GM19025 (cell line): ENCODE data around the gene FAHD1.
"Not testable (repeated sequence)": the region's sequence is repeated elsewhere in the genome, so short reads cannot be mapped to it uniquely, and the experiment has no call there.

Experiments
- ATAC-seq: cut with Tn5 transposase; IDR thresholded peaks from one replicate; pipeline ENCODE4 v1.9.1; 2021; ENCODE audit warnings: mild to moderate bottlenecking, low read depth, moderate library complexity; ENCODE audit not compliant: unreplicated experiment

The FAHD1 gene

DNA sequence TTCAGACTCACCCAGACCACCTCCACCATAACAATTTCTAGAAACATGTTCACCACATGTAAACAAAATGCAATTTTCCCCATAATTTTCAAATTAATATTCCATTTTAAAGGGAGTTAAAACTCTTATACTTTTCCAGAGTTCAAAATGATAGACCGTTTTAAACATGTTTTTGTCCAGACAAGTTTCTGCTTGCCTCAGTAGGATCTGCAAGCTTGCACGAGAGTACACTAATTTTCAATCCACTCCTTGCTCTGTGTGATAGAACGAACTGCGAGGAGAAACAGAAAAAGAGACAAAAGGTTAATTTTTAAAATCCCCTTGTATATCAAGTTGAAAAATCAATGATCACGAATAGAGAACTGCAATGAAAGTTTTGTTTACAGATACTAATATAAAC lies 7.1 kb downstream of the FAHD1 start:
- ATAC-seq: no peak

DNA sequence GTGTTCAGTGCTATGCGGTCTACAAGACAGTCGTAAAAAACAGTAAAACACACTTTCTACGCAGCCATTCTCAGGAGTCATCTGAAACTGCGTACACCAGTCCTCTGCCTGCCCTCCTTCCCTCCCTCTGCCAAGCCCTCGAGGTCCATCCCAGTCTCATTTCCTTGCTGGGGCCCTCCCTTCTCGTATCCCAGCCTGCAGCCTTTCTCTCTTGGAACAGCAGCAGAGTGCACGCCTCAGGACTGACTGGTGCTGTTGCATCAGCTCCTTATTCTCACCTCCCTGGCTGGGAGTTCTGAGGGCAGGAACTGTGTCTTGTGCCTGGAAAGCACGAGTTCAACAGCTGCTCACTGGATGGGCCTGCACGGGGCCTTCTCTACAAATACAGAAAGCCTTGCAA lies 12.5 kb downstream of the FAHD1 start:
- no peak for ATAC-seq

DNA sequence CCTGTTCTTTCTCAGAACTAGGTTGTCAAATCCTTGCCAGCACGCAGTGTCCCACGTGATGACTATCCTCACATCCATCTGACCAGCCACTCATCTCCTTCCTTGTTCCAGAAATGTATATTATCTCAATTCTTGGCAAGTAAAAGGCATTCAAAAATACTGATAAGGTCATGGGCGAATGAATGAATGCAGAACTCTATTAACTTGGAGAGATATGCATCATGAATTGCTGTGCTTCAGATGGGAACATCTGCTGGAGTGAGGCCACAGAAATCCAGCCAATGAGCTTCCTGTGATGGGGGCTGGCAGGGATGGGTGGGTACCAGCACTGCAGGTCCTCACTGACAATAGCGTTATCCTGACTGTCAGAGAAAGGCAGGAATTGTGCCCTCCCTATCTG lies 19.0 kb downstream of the FAHD1 start:
- ATAC-seq: no peak

DNA sequence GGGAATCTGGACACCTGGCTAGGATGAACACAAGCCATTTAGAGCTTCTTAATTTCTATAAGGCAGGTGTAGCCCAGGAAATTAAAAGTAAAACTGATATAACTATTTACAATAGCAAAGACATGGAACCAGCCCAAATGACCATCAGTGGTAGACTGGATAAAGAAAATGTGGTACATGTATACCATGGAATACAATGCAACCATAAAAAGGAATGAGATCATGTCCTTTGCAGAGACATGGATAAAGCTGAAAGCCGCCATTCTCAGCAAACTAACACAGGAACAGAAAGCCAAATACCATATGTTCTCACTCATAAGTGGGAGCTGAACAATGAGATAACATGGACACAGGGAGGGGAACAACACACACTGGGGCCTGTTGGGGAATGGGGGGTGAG lies 19.4 kb downstream of the FAHD1 start:
- ATAC-seq: no peak

DNA sequence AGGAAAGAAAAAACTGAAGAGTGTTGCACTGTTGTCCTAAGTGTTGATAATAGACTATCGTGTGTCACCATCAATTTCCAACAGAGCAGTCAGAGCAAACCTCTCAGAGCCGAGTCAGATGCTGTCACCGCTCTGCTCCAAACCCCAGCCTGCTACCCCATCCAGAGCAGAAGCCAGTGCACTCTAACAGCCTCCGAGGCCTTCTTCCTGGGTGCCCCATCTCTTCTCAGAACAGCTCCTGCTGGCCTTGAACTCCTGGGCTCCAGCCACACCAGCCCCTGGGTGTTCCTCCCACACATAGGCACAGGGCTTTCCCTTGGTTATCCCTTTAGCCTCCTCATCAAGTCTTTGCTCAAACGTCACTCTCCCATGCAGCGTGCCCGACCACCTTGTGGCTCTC lies 24.0 kb downstream of the FAHD1 start:
- ATAC-seq: no peak

DNA sequence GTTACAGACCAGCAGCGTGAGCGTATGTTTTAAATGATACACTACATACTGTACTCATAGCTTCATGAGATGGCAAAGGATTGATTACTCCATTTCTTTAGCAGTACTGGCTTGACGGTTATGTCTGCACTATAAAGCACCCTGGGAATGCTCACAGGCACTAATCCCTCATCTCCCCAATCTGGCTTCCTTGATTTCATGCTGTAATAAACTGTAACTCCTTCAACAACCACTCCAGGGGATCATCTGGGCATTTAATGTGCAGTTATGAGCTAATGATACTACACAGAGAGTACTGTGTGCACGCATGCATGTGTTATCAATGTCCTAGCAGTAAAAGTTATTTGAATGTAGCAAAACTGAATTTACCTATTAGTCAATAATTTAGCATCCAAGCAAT lies 24.8 kb downstream of the FAHD1 start:
- no peak for ATAC-seq

DNA sequence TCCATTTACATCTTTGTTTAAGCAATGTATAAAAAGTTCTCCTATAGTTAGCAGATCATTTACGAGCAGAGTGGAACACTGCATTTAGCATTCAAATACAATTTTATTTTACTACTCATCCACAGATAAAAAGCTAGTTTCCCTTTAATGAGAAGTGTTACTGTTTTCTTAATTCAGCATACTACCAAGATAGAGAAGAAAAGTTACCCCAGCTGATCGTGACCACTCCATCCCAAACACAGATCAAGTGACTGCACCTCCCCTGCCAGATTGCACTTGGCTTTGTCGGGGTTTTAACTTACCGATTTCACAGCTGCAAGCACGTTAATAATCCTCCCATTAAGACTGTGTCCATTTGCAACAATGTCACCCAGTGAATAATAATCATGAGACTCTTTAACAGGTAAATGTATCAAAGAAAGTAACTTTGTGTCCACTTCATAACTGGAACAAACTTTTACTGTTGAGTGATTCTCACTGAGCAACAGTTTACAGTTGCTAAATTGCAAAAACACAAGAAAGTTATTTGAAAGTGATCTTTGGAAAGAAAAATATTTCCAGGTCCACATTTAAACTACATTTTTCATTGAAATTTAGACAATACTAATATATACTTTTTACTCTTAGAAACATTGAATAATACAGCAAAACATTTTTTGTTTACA lies 30.6 kb downstream of the FAHD1 start:
- no peak for ATAC-seq

DNA sequence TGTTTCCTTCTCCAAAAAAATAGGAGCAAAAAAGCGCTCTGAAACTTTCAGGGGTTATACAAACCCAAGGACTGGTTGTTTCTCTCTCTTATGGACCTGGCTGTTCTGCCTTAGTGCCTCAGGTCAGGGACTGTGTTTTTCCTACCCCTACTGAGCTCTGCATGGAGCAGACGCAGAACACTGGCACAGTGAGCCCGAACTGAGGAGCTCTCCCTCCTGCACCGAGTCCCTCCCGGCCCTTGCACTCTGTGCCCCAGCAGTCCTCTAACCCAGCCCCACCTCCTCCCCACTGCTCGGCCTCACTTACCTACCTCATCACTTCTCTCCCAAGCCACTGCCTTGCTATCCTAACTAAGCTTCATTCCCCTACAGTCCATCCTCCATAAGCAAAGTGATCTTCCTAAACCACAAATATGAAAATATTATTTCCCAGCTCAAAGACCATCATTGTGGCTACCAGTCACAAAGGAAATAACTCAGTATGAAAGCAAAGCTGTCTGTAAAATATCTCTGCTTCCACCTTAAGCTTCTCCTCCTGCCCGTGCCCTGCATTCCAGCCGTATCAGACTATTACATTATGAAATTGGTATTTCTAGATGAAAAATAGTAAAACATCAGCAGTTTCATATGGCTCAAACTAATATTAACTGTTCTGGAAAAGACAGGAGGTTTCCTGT lies 31.3 kb downstream of the FAHD1 start:
- ATAC-seq: no peak

DNA sequence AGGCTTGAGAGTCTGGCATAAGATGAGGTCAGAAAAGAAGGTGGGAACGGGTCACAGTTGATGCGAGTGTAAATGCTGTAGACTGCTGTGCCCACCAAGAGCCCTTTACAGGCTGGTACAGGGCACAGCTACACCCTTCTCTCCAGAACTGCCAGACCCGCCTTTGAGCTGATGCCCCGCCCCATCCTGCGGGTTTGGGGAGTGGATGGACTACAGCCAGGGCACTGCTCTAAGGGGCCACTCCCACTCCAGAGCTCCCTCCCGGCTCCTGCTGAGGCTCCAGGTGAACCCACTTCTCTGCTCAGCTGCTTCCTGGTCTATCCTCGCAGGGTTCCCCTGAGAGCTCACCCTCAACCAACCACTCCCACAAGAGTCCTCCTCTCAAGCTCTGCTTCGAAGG lies 32.6 kb downstream of the FAHD1 start:
- no peak for ATAC-seq

DNA sequence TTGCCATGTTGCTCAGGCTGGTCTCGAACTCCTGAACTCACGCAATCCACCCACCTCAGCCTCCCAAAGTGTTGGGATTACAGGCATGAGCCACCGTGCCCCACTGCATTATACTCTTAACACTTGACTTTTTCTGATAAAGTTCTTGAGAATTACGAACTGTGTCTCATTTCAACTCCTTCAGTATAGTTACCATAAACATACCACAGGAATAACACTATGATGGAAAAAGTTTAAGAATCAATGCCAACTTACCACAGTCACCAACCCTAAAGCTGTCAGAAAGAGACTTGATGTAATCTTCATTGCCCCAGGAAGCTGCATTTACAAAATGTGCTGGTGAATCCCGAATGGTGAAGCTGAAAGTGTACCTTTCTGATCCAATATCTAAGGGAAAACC lies 34.7 kb downstream of the FAHD1 start:
- ATAC-seq: no peak

DNA sequence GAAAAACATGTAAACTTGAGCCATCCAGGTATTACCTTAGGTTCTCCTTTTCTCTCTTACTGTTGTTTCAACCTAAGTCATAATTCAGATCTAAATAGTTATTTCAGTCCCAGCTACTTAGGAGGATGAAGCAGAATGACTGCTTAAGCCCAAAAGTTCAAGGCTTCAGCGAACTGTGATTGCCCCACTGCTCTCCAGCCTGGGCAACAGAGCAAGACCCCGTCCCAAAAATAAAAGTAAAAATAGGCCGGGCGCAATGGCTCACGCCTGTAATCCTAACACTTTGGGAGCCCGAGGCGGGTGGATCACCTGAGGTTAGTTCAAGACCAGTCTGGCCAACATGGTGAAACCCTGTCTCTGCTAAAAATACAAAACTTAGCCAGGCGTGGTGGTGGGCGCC lies 35.4 kb downstream of the FAHD1 start:
- no peak for ATAC-seq

DNA sequence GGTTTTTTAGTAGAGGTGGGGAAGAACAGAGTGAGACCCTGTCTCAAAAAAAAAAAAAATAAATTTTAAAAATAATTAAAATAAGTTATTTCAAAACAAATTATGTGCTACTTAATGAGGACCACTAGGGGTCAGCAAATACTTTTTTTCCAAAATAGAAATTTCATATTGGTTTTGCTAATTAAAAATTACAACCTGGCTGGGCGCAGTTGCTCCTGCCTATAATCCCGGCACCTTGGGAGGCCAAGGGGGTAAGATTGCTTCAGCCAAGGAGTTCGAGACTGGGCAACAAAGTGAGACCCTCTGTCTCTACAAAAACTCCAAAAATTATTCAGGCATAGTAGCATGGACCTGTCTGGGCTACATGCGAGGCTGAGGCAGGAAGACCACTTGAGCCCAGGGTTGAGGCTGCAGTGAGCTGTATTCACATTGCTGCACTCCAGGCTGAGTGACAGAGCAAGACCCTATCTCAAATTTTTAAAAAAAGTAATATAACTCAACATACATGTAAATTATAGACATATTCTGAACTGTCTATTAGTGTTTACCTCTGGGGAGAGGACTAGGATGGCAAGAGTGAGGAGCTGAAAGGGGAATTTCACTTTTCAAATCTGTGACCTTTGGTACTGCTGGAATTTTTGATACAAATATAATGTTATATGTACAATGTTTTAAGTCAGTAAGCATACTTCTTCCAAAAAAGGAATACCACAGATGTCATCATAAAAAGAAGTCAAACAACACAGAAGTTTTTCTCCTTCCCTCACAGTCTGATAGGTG lies 36.9 kb downstream of the FAHD1 start:
- ATAC-seq: no peak

DNA sequence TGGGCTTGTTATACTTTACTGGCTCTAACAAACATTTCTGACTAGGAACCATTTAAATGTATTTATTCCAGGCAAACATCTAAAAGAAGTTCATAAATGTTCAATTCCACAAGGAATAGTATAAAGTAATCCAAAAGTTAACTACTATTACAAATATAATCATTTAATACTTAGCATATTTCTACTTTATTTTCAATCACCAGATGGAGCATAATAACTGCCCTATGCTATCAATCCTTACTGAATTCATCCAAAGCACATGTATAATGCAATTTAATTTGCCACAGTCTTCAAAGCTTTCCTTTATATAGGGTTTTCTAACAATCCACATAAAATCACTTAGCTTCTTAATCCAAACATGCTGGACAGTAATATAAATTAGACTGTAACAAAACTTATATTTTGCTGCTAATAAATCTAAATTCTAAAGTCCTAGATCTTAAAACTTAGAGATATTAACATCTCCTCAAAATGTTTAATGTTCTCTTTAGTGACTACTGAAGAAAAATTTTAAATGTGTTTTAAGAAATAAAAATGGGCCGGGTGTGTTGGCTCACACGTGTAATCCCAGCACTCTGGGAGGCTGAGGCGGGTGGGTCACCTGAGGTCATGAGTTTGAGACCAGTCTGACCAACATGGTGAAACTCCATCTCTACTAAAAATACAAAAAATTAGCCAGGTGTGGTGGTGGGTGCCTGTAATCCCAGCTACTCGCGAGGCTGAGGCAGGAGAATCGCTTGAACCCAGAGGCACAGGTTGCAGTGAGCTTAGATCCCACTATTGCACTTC lies 39.1 kb downstream of the FAHD1 start:
- ATAC-seq: no peak

DNA sequence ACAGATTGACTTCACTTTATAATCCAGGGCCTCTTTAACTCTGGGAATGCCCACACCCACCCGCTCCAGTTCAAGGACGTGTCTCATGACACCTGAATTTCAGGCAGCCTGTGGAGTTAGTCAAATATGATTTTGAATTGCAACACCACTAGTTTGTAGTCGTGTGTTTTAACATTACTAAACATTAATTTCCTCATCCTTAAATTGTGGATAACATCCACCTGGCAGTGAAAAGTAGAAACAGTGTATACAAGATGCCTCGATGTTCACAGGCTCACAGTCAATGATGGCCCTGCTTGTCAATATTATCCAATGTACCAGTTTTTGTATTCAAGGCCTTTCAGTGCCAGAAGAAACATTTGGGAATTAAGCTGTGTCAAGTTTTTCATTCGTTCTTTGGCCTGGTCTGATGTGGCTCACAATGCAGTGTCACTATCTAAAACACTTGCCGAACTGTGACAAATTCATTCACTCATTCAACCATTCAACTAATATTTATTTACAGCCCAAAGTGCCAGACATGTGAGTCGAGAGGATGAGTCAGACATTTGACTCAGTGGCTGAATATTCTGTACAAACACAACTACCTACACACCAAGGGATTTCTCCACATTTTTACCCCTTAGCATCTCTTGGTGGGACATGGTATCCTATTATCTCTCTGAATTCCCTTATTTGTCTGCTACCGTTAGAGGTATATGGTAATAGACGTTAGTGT lies 43.5 kb downstream of the FAHD1 start:
- no peak for ATAC-seq

DNA sequence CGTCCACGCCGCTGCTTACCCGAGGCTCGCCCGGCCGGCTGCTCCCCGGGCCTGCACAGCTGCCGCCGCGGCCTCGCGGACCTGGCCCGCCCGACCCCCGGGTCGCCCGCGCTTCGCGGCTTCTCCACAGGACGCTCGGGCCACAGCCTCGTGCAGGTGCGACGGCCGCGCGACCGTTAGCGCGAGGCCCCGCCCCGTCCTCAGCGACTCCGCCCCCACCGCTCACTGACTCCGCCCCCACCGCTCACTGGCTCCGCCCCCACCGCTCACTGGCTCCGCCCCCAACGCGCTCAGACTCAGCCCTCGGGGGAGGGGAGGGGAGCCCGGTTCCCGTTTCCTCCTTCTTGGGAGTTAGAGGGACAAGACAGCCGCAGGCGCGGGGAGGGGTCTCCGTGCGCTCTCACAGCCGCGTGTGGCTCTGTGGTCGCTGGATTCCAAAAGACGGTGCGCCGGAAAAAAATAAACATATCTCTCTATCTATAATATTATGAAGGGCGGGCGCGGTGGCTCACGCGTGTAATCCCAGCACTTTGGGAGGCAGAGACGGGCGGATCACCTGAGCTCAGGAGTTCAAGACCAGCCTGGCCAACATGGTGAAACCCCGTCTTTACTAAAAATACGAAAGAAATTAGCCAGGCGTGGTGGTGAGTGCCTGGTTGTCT lies 45.1 kb downstream of the FAHD1 start, which contains the start of gene MEIOB:
TSS of gene MEIOB (minus strand) at position 191 of the 662 bp plus-strand sequence. CDS start 3,989 bp downstream, outside the sequence.
- ATAC-seq: no peak

DNA sequence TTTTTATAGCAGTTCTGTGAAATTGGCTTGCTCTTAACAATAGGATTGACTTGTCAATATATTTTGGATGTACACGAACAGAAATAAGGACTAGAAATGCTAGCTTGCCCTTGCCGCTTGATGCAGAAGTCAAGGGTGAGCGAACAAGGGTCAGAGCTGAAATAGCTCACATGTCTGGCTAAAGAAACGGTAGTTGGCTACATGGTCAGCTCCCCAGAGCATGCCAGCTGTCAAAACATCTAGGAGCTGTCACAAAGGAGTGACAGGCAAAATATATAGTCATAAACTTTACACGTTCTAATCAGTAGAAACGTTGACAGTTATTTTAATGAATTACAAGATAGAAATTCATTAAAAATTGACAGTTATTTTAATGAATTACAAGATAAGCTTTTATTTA lies 47.8 kb downstream of the FAHD1 start:
- ATAC-seq: no peak

DNA sequence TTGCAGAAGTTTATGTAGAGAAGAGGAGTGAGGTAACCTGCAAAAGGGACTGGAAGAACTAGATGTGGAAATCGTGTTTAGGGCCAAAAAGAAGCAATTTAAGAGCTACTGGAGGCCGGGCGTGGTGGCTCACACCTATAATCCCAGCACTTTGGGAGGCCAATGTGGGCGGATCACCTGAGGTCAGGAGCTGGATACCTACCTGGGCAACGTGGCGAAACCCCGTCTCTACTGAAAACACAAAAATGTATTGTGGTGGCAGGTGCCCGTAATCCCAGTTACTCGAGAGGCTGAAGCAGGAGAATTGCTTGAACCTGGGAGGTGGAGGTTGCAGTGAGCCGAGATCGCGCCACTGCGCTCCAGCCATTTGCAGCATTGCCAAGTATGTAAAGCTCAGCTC lies 49.1 kb downstream of the FAHD1 start:
- ATAC-seq: not testable (repeated sequence)

DNA sequence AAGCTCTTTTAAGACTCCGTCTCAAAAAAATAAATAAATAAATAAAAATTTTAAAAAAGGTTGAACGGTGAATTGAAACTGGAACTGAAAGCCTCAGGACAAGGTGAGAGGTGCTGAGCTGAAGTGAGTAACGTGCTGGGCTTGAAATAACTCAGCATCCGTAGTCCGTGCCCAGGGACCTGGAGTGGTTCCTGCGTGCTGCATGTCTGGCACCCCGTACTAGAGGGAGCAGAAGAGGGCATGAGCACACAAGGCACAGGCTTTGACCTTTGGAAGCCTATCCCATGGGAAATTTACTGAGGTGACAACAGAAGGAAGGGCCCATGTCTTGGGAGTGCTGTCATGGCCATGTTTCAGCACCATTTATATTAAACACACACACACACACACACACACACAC lies 49.5 kb downstream of the FAHD1 start:
- ATAC-seq: no peak

DNA sequence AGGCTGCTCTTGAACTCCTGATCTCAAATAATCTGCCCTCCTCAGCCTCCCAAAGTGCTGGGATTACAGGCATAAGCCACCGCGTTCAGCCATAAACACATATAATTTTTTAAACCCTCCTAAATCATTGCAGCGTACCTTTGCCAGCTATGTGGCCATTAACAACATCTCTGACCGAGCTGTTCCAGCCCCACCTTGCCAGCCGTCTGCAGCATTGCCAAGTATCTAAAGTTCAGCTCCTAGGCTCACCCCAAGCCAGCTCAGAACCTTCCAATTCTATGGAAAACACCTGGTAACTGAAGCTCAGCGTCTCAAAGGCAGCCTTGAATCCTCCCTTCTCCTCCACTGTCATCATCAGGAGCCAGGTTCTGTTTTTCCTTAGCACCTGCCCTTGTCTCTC lies 50.1 kb downstream of the FAHD1 start:
- ATAC-seq: no peak

DNA sequence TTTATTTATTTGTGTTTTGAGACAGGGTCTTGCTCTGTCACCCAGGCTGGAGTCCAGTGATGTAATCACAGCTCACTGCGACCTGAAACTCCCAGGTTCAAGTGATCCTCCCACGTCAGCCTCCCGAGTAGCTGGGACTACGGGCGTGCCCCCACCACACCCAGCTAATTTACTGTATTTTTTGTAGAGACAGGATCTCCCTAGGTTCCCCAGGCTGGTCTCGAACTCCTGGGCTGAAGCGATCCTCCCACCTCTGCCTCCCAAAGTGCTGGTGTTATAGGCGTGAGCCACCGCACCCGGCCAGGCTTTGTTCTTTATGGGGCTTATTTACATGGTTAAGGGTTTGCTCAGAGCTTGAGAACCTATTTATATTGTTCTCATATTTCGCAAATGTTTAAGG lies 50.8 kb downstream of the FAHD1 start:
- no peak for ATAC-seq
